ENCODE data around the gene UBE2H.
"Not testable (repeated sequence)": the region's sequence is repeated elsewhere in the genome, so short reads cannot be mapped to it uniquely, and the experiment has no call there.

Gene UBE2H

GRCh38 chr7:129908181-129908580, 44.6 kb downstream of the UBE2H start:
- no peak for DNase-seq (ENCODE audit: low read depth, low spot score)

- no peak for DNase-seq (ENCODE audit: low read depth, low spot score)
Observed at GRCh38 chr7:129907122-129907736, 45.5 kb downstream of the UBE2H start.

- no peak for DNase-seq (ENCODE audit: low read depth, low spot score)
Observed at GRCh38 chr7:129906700-129907099, 46.1 kb downstream of the UBE2H start.

DNA sequence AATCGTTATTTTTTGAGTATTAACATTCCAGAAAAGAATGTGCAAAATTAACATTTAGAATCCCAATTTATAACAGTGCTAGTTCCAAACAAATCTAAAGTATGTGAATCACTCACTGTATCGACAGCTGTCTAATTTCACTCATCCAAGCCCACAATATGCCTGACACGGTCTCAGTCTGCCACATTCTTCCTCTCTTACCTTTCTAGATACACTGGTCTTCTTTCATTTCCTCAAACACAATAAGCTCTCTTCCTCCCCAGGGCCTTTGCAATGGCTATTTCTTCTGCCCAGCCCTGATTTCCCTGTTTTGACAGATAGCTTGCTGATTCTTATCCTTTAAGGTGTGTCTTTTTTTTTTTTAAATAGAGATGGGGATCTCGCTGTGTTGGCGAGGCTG, 48.8 kb downstream of the UBE2H start:
- no peak for DNase-seq (ENCODE audit: low read depth, low spot score)

DNA sequence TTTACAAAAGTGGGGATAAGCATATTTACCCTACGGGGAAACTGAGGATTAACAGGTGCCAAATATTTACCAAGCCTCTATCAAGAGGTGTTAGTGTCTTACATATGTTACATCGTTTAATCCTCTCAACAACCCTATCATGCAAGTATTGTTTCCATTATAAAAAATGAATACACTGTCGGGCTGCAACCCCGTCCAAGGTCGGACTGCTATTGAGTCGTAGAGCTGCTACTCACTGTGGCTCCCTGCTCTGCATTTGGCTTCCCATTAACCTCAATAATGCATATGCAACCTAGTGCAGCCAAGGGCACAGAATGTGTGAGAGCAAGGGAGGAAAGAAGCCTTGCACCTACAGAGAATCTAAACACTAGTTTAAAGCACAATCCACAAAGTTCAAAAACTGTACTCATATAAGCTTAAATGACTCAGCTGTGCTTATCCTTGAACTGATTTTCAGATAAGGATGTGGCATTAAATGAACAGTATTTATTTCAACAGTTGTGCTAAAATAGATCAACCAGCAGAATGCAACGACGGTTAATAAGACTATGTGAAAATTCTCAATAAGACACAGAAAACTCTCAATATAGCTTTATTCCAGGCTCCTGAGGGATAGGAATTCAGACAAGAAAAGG, 49.9 kb downstream of the UBE2H start:
- DNase-seq (ENCODE audit: low read depth, low spot score): no peak

DNA sequence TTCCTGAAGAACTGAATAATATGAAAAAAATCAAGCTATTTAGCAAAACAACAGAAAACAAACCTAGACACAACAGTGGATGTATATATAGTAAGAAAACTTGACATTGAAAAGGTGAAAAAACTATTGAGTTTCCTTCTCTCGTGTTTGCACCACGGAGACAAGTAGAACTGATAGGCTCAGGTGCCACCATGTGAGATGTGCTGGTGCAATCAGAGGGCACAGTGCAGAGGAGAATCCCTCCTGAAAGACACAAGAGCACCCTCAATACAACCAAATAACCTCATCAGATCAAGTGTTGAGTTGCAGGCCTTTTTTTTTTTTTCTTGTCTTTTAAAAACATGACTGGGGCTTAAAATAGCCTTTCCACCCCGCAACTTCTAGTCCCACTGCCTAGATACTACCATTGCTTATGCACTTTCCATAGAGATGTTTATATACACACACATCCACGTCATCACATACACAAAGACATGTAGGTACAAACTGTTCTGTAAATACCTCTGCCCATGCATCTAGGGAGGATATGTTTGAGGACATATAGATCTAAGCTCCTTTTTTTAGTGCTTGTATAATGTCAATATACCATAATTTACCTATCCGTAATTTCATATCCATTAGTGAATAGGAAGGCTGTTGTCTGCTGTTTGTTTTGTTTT, 54.1 kb downstream of the UBE2H start:
- no peak for DNase-seq (ENCODE audit: low read depth, low spot score)

DNA sequence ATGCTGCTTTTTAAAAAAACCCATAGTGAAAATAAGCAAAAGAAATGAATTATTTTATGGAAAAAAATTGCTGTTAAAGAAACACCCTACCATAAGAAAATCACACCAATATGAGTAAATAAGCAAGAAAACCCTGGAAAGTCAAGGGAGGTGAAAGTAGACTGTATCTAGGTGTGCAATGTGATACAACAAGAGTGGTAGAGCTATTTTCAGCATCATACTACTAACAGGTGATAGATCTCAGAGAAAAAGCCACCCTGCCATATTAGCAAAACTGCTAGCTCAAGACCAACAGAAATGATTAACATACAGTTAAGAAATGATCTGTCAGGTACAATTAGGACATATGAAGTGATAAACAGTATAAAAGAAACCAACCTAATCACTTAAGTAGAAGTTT, 54.8 kb downstream of the UBE2H start:
- DNase-seq (ENCODE audit: low read depth, low spot score): no peak

DNA sequence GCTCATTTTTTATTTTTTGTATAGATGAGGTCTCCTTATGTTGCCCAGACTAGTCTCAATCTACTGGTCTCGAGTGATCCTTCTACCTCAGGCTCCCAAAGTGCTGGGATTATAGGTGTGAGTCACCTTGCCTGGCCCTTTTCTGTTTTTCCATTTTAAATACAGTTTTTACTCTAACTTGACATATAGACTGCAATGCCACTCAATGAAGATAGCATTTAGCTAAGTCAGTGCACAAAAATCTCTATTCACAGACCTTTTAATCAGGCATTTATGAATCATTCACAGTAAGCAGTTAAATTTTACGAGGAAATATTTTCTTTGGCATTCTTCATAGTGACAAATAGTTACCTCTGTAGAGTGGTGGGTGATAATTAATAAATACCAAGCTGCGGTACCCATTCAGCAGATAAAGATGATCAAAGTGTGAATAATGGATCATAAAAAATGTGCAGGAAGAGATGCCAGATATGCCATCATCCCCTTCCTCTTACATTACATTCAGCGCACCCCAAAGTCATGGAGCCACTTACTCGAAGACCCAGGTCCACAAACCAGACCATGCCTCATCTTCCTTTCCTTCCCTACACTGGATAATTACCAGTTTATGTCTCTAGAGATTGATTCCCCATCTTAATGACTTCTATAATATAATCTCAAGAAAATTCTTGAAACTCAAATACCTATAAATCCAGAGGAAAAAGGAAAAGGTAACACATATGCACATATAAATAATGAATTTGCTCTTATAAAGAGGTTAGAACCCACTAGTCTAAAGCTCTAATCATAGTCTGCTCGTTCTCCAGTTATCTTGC, 56.0 kb downstream of the UBE2H start:
- no peak for DNase-seq (ENCODE audit: low read depth, low spot score)

- not testable (repeated sequence) for DNase-seq (ENCODE audit: low read depth, low spot score)
Observed at GRCh38 chr7:129894184-129894583, 58.6 kb downstream of the UBE2H start.

DNA sequence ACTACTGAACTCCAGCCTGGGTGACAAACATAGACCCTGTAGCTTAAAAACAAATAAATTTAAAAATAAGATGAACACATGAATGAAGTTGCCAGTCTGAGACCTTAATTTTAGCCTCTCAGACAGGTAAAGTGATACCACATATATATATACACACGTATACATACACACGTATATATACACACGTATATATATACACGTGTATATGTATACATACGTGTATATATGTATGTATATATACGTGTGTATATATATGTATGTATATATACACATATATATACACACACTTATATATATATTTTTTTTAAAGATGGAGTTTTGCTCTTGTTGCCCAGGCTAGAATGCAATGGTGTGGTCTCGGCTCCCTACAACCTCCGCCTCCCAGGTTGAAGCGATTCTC, 62.7 kb downstream of the UBE2H start:
- DNase-seq (ENCODE audit: low read depth, low spot score): no peak

DNA sequence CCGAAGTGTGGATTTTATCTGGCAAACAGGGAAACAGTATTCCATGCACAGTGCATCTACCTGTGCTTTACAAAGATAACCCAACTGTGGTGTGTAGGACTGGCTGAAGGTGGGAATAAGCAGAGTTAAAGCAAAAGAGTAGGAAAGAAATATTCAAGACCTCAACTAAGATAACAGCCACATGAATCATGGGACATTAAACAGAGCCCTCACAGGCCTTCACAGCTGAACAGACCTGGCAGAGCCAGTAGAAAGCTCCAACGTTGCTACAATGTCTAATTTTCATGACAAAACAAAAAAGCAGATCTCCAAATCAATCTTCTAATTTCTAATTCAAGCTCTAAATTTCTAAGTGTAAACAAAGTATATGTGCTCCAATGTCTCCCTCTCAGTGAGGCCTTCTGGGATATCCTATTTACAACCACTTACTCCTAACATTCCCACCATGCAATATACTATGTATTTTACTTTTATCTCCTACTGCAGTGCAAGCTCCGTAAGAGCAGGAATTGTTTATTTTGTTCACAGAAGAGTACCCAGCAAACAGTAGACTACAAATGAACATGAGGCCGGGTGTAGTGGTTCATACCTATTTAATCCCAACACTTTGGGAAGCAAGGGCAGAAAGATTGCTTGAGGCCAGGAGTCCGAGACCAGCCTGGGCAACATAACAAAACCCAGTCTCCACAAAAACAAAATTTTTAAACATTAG, 63.5 kb downstream of the UBE2H start:
- no peak for DNase-seq (ENCODE audit: low read depth, low spot score)

DNA sequence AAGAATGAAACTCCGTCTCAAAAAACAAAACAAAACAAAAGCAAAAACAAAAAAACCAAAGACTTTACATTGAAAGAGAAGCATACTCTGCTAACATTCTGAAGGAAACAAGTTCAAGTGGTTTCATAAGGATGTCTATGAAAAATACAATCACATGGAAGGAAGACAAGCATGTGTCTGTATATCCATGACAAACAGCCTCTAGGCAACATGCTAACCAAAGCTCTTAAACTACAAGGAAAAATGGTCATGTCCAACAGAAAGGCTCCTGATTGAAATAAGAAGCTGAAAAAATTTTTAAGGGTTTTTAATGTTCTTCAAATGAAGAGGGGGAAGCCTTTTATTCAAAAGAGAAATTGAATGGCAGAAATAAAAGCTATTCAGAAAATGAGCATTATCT, 64.9 kb downstream of the UBE2H start:
- no peak for DNase-seq (ENCODE audit: low read depth, low spot score)

GRCh38 chr7:129886818-129887186, 66.0 kb downstream of the UBE2H start:
- no peak for DNase-seq (ENCODE audit: low read depth, low spot score)

DNA sequence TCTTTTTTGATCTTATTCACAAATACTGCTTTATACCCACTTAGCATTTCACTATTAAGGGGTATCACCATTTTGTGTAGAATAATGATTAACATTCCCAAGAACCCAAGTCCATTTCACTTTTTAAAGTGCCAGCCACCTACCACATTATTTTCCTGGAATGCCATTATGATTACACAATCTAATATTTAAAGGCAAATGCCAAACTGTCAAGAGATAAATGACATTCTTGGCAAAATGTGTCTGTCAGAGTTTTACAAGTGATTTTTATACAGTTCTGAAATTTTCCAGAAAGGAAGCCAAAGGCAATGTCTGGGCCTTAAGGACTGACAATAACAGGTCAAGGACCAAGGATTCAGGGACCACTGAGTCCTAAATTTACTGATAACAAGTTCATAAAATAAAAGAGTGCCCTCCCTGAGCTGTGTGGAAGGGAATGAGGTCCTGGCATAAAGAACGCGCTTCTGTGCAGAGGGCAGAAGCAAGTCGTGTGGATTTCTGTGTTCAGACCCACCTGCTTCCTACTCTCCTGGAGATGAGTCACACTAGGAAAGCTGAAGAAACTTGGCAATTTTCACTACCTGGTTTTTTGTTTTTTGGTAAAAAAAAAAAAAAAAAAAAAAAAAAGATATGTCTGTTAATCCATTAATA, 66.5 kb downstream of the UBE2H start:
- no peak for DNase-seq (ENCODE audit: low read depth, low spot score)

DNA sequence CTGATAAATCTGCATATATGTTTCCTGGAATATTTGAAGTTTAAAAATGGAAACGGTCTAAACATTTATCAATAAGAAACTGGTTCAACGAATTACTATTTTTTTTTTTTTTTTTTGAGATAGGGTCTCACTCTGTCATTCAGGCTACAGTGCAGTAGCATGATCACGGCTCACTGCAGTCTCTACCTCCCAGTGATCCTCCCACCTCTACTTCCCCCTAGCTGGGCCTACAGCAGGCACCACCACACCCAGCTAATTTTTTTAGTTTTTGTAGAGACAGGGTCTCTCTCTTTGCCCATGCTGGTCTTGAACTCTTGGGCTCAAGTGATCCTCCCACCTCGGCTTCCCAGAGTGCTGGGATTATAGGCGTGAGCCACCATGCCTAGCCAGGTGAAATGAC, 68.3 kb downstream of the UBE2H start:
- no peak for DNase-seq (ENCODE audit: low read depth, low spot score)

DNA sequence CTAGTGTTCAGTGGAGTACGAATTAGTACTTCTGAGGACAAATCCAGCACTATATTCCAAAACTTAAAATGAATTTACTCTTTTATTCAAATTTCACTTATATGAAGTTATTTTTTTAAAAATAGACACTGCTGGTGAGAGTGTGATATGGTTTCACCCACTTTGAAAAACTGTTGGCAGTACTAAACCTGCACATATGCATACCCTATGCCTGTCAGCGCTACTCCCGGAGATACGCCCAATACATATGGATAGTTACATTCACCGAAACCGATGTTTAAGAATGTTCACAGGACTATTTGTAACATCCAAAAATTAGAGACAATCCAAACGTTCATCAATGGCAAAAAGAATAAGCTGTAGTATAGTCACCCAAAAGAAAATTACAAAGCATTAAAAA, 69.6 kb downstream of the UBE2H start:
- no peak for DNase-seq (ENCODE audit: low read depth, low spot score)

DNA sequence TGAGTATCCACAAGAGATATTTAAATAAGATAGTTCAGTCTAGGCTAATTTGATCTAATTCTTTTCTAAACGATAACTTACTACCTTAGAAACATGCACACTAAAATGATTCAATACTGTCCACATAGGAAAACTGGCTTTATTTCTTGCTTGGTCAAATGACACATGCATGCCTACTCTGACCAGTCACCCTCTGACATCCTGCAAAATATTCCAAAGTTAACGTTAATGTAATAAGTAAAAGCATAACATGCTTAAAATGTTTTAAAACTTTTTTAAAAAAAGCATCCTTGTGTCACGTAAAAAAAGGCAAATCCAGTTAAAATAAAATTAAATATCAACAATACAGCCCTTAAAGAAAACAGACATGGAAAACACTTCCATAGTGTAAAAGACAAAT, 70.2 kb downstream of the UBE2H start:
- DNase-seq (ENCODE audit: low read depth, low spot score): no peak

DNA sequence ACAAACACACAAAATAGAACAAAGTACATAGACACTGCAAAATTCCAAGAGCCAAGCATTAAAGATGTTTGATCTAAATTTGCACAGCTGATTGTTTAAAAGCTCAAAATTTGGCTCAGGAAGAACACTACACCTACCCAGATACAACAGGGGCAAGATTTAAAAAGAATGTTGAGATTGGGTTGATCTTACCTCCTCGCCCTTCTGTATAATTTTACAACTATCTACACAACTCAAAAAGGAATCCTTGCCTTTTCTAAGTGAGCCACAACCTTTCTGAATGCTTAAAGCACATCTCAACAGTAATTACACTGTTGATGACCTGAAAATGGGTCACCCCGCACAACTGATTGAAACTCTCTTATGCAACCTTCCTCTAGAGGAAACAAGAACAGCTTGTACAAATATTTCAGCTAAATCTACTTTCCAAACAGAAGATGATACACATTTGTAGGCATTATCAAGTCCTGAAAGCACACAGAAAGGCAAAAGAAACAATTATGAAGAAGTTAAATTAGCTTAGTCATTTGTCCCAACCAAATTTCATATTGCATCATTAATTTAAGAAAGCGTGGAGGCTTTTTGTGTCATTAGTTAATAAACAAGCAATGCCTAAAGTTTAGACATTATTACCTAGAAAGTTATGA, 75.5 kb downstream of the UBE2H start:
- DNase-seq (ENCODE audit: low read depth, low spot score): no peak

GRCh38 chr7:129875745-129876411, 76.9 kb downstream of the UBE2H start:
- DNase-seq (ENCODE audit: low read depth, low spot score): no peak

DNA sequence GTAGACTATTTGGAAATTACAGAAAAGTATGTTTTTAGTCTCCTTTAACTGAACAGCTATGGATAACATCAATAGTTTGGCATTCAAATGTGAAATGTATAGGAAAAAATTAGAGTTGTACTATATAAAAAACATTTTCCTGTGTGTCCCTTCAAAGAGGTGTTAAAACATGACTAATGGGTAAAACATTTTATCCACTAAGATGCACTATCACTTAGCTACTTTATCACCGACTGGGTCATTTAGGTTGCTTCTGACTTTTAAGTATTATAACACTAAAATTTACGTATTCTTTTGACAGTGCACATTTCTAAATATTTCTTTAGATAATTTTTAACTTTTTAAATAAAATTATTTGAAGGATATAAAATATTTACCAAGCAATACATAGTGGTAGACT, 77.6 kb downstream of the UBE2H start:
- no peak for DNase-seq (ENCODE audit: low read depth, low spot score)

Measured in brain pericyte (primary cell).